ENCODE measurements around the gene PTPN4. TPM values are rescaled to one million over a fixed set of nuclear protein-coding genes. Genes with fewer than 3 reads are reported as not detected.

Gene PTPN4
- total and polyA plus RNA-seq, 8 donors = 22.0 to 48.4 (median 28.9) TPM

- H3K4me1 ChIP-seq = no peaks in the 10 kb centered on the region
- H3K36me3 ChIP-seq = peaks cover 0 to 7% of the 10 kb centered on the region in 2 donors
- H3K27ac ChIP-seq = no peak overlapping the region
- ATAC-seq (no peak), DNase-seq (no peak)
- H3K4me3 ChIP-seq = no peak overlapping the region
- TF ChIP-seq CTCF (IDR thresholded peaks at IDR 0.05) = no peak
- no peaks in the 10 kb centered on the region for H3K27me3 ChIP-seq
- intact Hi-C loops (cut with DNase I) = no loop called here
- H3K9me3 ChIP-seq = no peaks in the 10 kb centered on the region
Observed at GRCh38 chr2:119941388-119941787, 181.7 kb downstream of the PTPN4 start.

GRCh38 chr2:119941981-119942513 is 182.3 kb downstream of the PTPN4 start:
- ATAC-seq = no peak
- intact Hi-C loops (cut with DNase I) = no loop called here
- Histone ChIP-seq H3K36me3 (peaks cover 0 to 5% of the 10 kb centered on the region in 2 donors), H3K9me3 (no peaks in the 10 kb centered on the region), H3K4me1 (no peaks in the 10 kb centered on the region), H3K27me3 (no peaks in the 10 kb centered on the region), H3K27ac (no peak overlapping the region), H3K4me3 (no peak overlapping the region)
- TF ChIP-seq CTCF (IDR thresholded peaks at IDR 0.05) = no peak
- no peak for DNase-seq

- Histone ChIP-seq H3K4me3 (no peak overlapping the region), H3K27me3 (no peaks in the 10 kb centered on the region), H3K27ac (no peak overlapping the region), H3K4me1 (no peaks in the 10 kb centered on the region), H3K9me3 (no peaks in the 10 kb centered on the region), H3K36me3 (no peaks in the 10 kb centered on the region)
- no peak for ATAC-seq
- no peak for DNase-seq
- TF ChIP-seq CTCF (IDR thresholded peaks at IDR 0.05) = no peak
- intact Hi-C loops (cut with DNase I) = no loop called here
Observed at GRCh38 chr2:119943058-119943457, 183.3 kb downstream of the PTPN4 start.

- no peak for TF ChIP-seq CTCF (IDR thresholded peaks at IDR 0.05)
- Histone ChIP-seq H3K36me3 (no peaks in the 10 kb centered on the region), H3K4me1 (no peaks in the 10 kb centered on the region), H3K27ac (no peak overlapping the region), H3K27me3 (no peaks in the 10 kb centered on the region), H3K9me3 (no peaks in the 10 kb centered on the region), H3K4me3 (no peak overlapping the region)
- DNase-seq (peak in 1 of 4 donors; percentile 19), ATAC-seq (peak; percentile 93)
- intact Hi-C loops (cut with DNase I) = no loop called here
Observed at GRCh38 chr2:119947535-119947934, 187.8 kb downstream of the PTPN4 start.

- ATAC-seq (peak; percentile 62), DNase-seq (peak in 2 of 4 donors; percentile 14 to 30)
- Histone ChIP-seq H3K27me3 (no peaks in the 10 kb centered on the region), H3K36me3 (peaks cover 0 to 12% of the 10 kb centered on the region in 2 donors), H3K4me3 (no peak overlapping the region), H3K27ac (no peak overlapping the region), H3K9me3 (no peaks in the 10 kb centered on the region), H3K4me1 (no peaks in the 10 kb centered on the region)
- TF ChIP-seq CTCF (IDR thresholded peaks at IDR 0.05) = no peak
- intact Hi-C loops (cut with DNase I) = no loop called here
Observed at GRCh38 chr2:119950966-119951365, 191.2 kb downstream of the PTPN4 start.

Data from left lung (tissue), 10 donors.